Skin epidermis (tissue), 12 donors: ENCODE measurements around the gene CMSS1.
A peak's percentile ranks its signal among the peaks of the same experiment; 100 is the strongest.

ENCODE experiments used
- H3K27ac ChIP-seq, 21 experiments: fragments of 200-600 bp; sonication (generic) in 11 of 21; one replicate each; pipeline ENCODE4 v1.5.0; 2020; ENCODE audit warnings: mild to moderate bottlenecking in 3 of 21, inconsistent platforms in 2 of 21, moderate library complexity in 2 of 21
- H3K4me3 ChIP-seq, 7 experiments: fragments of 200-600 bp; sonication (generic) in 2 of 7; one replicate each; pipeline ENCODE4 v1.5.0; 2020; ENCODE audit warnings: inconsistent platforms in 2 of 7, mild to moderate bottlenecking in 2 of 7, moderate library complexity in 1 of 7

CMSS1 gene

DNA sequence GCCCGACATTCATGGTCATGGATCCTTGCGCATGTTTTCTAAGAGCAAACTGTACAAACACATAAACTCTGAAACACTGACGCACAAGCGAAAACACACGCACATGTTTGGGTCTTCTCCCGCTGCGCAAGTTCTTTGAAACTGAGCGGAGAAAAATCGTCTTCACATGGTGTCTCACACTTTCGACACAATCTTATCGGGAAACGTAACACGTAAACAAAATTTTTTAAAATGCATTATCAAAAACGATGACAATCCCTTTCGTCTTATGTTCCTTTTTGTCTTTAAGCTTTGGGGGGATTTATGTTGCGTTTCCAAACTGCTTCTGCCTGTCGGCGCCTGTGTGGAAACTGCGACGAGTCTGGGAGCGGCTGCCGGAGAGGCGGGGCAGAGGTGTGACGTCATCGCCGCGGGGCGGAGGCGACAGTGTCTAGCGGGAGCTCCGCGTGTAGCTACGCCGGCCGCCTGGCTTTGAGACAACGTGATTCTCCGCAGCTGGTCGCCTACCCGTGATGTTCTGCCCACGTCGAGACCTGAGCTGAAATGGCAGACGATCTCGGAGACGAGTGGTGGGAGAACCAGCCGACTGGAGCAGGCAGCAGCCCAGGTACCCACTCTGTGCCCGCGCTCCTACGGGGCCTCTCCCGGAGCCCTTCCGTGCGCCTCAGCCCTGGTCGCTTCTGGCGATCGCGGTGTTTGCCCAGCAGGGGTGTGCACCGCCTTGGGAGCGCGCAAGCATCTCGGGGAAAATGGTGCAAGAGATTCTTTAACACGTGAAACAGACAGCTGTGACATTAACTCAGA, at the start of gene CMSS1:
Gene CMSS1 (plus strand): TSS at position 426 of the 804 bp plus-strand sequence.
- H3K4me3 ChIP-seq, result peak within 1 kb of the TSS; percentile 60 to 90 (median 73)
- peak within 1 kb of the TSS in 20 of 21 experiments; percentile 73 to 93 (median 90) for H3K27ac ChIP-seq

DNA sequence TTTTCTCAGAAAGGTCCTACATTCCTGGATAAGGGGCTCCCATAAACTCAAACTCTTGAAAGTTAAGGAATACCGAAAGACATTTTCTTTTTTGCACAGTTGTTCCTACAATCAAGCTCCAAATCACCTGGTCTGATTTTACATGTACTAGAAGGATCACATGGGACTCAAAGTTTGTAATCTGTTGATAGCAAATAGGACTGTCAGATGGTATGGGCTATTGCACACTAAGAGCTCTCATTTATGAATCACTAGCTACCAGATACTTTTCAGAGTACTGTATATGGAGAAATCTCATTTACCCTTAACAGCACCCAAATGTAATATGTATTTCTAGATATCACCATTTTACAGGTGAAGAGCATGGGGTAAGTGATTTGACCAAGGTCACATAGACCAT, 49.5 kb upstream of the CMSS1 start:
- H3K27ac ChIP-seq, result no peak overlapping the region
- H3K4me3 ChIP-seq, result no peak overlapping the region

DNA sequence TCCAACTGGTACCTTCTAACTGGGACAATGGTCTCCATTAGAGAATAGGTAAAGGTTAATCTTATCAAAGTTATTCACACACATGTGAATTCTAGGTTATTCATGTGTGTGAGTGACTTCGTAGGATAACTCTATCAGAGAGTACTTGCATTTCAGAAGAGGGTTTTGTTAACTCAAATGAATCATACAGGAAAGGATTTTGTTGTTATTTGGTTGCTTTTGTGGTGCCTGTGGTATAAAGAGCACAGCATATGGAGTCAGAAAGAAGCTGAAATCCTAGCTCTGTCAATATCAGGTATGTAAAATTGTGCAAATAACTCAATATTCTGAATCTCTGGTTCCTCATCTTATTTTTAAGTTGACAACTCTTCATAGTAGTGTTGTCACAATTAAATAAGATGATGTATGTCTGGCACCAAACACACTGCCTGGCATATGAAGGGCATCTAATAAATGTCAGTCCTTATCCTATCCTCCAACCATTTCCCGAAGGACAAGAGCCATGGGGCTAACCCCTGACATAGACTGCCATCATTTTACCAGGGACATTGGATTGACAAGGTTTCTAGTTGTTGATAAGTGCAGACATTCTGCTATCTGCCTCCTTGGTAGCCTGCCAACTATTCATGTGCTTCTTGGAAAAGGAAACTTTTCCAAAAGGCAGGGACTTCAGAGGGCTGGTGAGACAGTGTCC, 48.7 kb upstream of the CMSS1 start:
- no peak overlapping the region for H3K27ac ChIP-seq
- H3K4me3 ChIP-seq, result no peak overlapping the region

DNA sequence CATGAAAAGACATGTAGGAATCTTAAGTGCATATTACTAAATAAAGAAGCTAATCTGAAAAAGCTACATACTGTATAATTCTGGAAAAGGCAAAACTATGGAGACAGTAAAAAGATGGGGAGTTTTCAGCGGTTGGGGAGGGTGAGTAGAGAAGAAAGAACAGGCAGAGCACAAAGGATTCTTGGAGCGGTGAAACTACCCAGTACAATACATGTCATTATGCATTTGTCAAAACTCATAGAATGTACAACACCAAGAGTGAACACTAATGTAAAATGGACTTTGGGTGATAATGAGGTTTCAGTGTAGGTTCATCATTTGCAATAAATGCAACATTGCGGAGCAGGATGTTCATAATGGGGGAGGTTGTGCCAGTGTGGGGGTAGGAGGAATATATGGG, 45.5 kb upstream of the CMSS1 start:
- Histone ChIP-seq H3K4me3 (no peak overlapping the region), H3K27ac (no peak overlapping the region)

DNA sequence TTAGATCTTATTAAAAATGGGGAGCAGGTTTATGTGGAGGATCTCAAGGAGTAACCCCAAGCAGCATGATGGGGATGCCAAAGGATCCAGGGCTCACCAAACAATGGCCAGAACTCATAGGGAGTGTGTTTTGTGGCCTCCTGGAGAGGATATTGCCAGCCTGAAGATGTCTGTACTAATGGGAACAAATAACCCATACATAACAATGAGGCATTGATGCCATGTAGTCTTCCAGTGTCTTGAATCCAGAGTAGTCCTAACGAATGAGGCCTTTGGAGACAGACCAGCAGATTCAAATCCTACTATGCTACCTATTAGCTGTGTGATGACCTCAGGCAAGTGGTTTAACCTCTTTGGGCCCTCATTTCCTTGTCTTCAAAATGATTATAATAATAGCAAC, 45.0 kb upstream of the CMSS1 start:
- H3K4me3 ChIP-seq, result no peak overlapping the region
- no peak overlapping the region for H3K27ac ChIP-seq

DNA sequence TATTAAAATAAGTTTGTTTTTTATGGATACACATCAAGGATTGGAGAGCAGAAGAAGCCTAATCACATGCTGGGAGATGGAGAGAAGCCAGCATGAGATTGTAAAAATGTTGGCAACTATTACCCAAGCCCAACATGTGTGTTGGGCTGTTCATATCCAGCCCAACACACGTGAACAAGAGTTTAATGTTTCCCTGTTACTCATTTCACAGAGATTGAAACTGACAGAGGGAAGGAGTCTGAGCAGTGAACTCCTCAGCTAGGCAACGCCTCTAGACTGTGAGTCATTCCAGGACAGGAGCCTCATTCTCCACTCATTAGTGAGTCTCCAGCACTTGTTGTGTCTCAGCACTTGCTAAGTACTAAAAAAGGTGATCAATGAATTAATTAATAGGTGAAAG, 43.2 kb upstream of the CMSS1 start:
- Histone ChIP-seq H3K27ac (no peak overlapping the region), H3K4me3 (no peak overlapping the region)

DNA sequence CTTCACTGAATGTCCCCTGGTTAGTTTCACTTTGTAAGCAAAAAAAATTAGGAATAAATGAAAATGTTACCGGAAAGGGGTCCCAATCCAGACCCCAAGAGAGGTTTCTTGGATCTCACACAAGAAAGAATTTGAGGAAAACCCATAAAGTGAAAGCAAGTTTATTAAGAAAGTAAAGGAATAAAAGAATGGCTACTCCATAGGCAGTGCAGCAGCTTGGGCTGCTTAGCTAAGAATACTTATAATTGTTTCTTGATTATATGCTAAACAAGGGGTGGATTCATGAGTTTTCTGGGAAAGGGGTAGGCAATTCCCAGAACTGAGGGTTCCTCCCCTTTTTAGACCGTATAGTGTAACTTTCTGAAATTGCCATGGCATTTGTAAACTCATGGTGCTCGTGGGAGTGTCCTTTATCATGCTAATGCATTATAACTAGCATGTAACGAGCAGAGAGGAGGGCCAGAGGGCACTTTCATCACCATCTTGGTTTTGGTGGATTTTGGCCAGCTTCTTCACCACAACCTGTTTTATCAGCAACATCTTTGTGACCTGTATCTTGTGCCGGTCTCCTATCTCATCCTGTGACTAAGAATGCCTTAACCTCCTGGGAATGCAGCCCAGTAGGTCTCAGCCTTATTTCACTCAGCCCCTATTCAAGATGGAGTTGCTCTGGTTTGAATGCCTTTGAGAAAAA, 41.0 kb upstream of the CMSS1 start:
- no peak overlapping the region for H3K27ac ChIP-seq
- H3K4me3 ChIP-seq, result no peak overlapping the region

DNA sequence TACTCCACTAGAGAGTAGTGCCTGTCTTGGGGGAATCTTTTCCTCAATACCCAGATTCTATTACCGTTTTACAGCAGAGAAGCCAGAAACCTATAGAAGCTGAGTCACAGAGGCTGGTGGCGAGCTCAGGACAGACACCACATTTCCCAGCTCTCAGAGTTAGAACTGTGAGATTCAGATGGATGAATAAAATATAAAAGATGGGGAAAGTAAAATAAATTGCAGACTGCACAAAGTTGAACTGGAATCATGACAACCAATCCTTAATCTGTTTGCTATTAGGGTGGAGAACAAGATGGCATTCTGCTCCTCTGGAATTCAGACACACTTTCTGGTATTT, 40.5 kb upstream of the CMSS1 start:
- no peak overlapping the region for H3K4me3 ChIP-seq
- H3K27ac ChIP-seq, result no peak overlapping the region

DNA sequence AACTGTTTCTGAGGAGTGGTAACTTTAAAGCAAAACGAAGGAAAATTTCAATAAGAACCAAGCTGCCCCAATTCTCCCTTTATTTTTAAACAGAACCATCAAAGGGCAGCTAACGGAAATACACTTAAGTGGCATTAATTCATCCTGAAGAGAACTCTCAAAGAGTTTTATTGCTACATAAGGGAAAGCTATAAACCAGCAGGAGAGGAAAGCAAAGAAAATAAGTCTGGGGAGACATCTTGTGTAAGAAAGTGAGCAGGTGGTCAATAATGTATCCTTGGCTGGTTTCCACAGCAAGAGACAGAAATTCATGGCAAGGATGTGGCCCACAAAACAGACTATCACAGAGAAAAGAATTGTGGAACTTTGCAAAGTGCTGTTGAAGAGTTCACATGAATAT, 40.0 kb upstream of the CMSS1 start:
- Histone ChIP-seq H3K4me3 (no peak overlapping the region), H3K27ac (no peak overlapping the region)

DNA sequence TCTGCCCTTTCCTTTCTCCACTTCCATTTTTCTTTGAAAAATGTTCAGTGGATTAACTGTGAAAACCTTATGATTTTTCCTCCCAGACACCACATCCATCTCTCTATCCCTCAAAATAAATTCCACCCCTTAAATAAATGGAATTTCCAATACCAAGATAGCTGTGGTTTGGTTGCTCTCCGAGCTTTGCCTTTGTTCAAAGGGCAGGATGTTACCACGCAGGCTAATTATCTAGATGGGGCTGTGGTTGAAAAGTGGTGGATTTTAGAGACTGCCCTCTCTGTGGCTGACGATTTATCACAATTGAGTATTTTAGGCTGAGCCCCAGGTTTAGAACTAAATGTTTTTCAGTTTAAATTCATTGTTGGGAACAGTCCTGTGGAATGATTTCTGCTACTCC, 36.9 kb upstream of the CMSS1 start:
- no peak overlapping the region for H3K4me3 ChIP-seq
- H3K27ac ChIP-seq, result peak overlapping the region in 1 of 21 experiments; percentile 27

DNA sequence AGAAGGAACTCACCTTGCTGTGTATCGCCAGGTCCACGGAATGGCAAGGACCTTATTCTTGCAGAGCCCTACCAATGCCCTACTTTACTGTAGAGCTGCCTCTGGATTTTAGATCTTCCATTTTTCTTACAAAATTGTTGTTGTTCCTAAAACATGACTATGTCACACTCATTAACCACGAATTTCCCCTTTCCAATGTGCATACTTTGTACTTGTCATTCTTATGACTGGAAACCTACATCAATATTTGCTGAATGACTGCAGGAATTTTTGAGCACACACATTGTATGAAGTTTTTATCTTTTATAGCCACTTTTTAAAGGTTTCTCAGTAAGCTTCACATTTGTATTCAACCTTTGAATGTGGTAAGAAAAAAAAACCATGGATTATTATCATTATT, 35.9 kb upstream of the CMSS1 start:
- no peak overlapping the region for H3K4me3 ChIP-seq
- no peak overlapping the region for H3K27ac ChIP-seq

DNA sequence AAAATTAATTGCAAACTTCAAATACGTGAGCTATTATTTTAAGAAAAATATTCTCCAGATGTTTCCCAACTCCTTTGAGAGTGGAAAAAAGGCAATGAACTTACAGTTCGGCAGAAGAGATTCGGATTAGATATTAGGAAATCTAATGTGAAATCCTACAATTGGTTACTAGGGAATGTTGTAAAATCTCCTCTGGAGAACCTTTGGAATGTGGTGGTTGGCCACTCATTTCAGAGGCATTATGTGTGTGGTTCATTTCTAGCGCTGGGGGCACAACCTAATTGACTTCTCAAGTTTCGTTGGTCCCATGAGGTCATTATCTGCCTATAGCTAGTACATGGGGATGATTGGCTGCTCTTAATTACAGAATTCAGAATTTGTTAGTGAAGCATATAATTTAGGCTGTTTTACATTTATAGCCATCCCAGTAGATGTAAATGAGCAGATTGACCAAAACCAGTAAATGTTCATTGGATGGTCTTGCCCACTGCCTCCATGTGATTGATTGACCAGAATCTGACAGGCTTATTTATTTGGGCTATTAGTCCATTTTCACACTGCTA, 34.6 kb upstream of the CMSS1 start:
- Histone ChIP-seq H3K4me3 (no peak overlapping the region), H3K27ac (no peak overlapping the region)

DNA sequence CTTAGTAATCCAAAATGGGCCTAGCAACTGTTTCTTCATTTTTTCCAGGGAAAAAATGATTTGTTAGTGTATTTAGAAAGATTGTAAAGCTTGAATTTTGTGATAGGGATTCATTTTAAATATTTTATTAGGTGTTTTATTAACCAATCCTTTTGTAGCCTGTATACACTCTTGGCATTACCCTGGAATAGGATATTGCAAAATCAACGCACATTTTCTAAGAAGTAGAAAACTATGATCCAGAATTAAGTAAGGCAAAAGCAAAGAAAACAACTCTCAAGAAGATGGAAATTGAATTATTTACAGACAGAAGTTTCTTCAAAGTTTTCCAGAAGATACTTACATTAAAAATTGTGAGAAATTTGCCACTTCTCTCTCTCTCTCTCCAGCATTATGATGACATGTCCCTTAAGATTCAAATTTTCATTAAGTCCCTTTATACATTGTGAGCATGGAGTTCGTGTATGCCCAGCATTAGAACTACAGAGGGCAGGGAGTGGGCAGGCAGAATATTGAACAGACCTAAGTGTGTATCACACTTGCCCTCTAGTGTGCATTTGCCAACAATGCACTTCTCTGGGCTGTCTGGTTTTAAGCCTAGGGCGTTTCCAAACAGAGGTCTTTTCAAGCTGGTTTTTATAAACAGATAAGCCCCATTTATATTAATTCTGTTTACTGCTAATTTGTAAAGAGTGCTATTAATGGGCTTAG, 28.5 kb upstream of the CMSS1 start:
- Histone ChIP-seq H3K4me3 (no peak overlapping the region), H3K27ac (no peak overlapping the region)

DNA sequence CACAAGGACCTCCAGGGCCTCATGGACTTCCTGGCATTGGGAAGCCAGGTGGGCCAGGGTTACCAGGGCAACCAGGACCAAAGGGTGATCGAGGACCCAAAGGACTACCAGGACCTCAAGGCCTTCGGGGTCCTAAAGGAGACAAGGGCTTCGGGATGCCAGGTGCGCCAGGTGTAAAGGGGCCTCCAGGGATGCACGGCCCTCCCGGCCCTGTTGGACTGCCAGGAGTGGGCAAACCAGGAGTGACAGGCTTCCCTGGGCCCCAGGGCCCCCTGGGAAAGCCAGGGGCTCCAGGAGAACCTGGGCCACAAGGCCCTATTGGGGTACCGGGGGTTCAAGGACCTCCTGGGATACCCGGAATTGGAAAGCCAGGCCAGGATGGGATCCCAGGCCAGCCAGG, 23.2 kb upstream of the CMSS1 start:
- no peak overlapping the region for H3K27ac ChIP-seq
- no peak overlapping the region for H3K4me3 ChIP-seq

DNA sequence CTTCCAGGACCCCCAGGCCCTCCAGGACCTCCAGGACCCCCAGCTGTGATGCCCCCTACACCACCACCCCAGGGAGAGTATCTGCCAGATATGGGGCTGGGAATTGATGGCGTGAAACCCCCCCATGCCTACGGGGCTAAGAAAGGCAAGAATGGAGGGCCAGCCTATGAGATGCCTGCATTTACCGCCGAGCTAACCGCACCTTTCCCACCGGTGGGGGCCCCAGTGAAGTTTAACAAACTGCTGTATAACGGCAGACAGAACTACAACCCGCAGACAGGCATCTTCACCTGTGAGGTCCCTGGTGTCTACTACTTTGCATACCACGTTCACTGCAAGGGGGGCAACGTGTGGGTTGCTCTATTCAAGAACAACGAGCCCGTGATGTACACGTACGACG, 22.1 kb upstream of the CMSS1 start:
- H3K4me3 ChIP-seq, result no peak overlapping the region
- H3K27ac ChIP-seq, result no peak overlapping the region

DNA sequence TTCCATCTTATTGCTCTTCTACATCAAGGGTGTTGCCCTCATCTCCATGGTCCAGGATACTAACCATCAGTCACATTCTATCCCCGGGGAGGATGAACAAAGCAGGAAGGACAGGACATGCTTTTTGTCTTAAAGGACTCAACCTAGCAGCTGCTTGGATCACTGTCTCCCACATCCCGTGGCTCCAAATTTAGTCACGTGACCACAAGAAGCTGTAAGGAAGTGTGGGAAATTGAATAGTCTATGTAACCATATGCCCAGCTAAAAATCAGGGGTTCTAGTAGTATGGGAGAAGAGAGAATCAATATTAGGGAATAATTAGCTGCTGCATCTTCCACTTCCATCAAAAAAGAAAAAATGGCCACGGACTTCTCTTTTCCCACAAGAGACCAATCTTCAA, 18.2 kb upstream of the CMSS1 start:
- no peak overlapping the region for H3K4me3 ChIP-seq
- no peak overlapping the region for H3K27ac ChIP-seq

DNA sequence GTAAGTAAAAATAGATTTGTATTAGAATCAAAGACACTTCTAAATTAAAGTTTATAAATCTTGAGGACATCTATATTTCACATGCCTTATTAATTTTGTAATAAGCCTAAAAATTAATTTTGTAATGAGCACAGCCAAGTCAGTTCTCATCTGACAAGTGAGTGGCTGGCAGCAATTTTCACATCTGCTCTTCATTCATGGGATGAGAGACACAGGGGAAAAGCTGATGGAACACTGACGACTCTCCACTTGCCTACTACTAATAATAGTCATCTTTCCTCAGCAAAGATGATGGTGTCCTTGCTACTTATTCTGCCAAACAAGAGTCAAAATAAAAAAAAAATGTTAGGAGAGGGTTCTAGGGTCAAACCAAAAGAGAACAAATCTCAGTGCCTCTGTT, 14.4 kb upstream of the CMSS1 start:
- Histone ChIP-seq H3K4me3 (no peak overlapping the region), H3K27ac (no peak overlapping the region)

DNA sequence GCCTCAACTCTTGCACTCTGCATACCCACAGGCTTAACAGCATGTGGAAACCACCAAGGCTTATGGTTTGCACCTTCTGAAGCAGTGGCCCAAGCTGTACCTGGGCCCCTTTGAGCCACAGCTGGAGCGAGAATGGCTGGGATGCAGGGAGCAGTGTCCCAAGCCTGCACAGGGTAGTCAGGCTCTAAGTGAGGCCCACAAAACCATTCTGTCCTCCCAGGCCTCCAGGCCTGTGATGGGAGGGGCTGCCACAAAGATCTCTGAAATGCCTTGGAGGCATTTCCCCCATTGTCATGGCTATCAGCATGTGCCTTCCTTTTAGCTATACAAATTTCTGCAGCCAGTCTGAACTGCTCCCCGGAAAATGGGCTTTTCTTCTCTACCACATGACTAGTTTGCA, 12.5 kb upstream of the CMSS1 start:
- H3K4me3 ChIP-seq, result no peak overlapping the region

DNA sequence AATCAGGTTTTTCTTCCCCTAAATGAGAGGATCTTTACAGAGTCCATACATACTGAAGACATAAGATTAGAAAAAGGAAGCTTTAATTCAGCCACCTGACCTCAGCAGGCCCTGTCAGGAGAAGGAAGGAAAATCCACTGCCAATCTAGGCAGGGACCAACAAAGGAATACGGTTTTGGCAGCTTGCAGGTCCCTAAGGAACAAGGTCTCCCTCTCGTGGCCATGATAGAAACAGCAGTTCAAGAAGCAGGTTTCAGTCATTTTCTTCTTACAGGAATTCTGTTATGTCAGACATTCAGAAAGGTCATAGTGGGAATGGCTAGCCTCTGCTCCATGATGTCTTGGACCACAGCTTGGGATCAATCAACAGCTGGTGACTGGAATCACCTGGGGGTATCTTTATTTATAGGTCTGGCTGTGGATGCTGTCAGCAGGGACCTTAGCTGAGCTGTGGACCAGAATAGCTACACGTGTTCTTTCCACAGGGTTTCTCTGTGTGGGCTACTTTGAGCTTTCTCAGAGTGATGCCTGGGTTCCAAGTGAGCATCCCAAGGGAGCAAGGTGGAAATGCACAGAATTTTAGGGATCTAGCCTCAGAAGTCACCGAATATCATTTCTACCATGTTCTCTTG, 9.4 kb upstream of the CMSS1 start:
- Histone ChIP-seq H3K4me3 (no peak overlapping the region), H3K27ac (no peak overlapping the region)

More for the DNA sequence above, 12.5 kb upstream of the CMSS1 start:
- H3K27ac ChIP-seq, result no peak overlapping the region

DNA sequence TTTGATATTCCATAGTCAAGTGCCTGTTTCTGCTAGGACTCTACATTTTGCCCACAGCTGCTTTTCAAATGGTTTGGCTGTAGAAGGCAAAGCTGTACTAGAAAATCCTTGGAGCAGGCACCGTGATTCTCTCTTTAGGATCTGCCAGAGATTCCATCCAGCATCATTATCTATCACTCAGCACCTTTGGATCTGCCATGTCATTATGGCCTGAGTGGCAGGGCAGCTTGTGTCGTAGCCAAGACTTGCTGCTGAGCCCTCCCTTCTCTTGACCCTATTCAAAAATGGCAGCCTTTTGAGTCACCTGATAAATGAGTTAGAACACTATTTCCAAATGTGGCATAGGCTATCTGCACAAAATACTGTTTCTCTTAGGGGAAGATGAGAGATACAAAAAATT, 8.1 kb upstream of the CMSS1 start:
- Histone ChIP-seq H3K27ac (no peak overlapping the region), H3K4me3 (no peak overlapping the region)
